ENCODE data around the gene TMF1.

The TMF1 gene

DNA sequence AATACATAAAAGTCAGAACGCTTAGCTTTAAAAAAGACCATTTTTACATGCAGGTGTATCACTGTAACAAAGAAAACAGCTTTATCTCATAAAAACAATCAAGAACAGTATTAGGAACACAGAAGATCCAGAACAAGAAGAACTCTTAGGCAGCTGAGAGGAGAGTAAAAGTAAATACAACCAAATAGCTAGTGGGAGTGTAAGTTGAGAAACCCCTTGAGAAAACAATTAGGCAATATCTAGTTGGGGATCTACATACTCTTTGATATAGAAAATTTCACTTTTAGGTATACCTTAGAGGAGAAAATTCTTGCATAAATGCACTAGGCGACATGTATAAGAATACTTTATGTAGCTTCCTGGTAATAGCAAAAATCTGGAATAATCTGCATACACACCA, 7.5 kb downstream of the TMF1 start:
- TF ChIP-seq MYC (IDR thresholded peaks at IDR 0.05; ENCODE audit: low read depth, low read length): no peak
- no peak for TF ChIP-seq POLR2A (IDR thresholded peaks at IDR 0.05; ENCODE audit: extremely low read depth, insufficient read length)
- TF ChIP-seq MAX (IDR thresholded peaks at IDR 0.05; ENCODE audit: low read depth, low read length): no peak
- no peak for TF ChIP-seq CTCF (IDR thresholded peaks at IDR 0.05; ENCODE audit: low read depth, low read length)
- no peak overlapping the region for H3K4me3 ChIP-seq (ENCODE audit: low read depth, low read length)
- DNase-seq (ENCODE audit: low read depth): peak; percentile 21

DNA sequence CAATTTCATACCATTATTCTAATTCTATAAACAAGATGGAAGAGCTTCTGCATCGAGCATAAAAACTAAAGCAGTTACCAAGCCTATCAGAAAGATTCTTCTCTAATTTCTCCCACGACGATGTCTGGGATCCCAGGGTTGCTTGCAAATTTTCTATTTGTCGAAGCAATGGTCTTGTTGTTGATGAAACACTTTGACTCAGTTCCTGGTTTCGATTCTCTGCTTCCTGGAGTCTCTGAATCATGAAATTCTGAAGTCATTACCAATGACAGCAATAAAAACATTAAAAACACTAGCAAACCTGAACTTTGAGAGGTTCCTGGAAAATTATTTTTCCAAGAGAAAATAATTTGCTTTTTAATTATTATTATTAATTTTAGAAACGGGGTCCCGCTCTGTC, 18.7 kb downstream of the TMF1 start:
- no peak for DNase-seq (ENCODE audit: low read depth)

DNA sequence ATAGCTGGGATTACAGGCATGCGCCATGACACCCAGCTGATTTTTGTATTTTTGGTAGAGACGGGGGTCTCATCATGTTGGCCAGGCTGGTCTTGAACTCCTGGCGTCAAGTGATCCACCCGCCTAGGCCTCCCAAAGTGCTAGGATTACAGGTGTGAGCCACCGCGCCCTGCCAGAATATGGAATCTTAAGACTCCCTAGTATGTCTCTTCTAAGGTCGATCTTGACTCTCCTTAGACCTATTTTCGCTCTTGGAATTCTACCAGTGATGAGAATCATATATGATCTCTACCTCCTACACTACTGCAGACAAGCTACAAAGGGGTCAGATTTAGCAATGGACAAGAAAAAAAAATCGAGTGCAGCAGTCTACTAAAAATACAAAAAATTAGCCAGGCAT, 19.4 kb downstream of the TMF1 start:
- H3K4me3 ChIP-seq (ENCODE audit: low read depth, low read length): no peak overlapping the region
- TF ChIP-seq CTCF (IDR thresholded peaks at IDR 0.05; ENCODE audit: low read depth, low read length) (no peak), MYC (IDR thresholded peaks at IDR 0.05; ENCODE audit: low read depth, low read length) (no peak), POLR2A (IDR thresholded peaks at IDR 0.05; ENCODE audit: extremely low read depth, insufficient read length) (no peak), MAX (IDR thresholded peaks at IDR 0.05; ENCODE audit: low read depth, low read length) (no peak)
- no peak for DNase-seq (ENCODE audit: low read depth)

More for the DNA sequence above, 18.7 kb downstream of the TMF1 start:
- H3K4me3 ChIP-seq (ENCODE audit: low read depth, low read length): no peak overlapping the region
- TF ChIP-seq POLR2A (IDR thresholded peaks at IDR 0.05; ENCODE audit: extremely low read depth, insufficient read length) (no peak), CTCF (IDR thresholded peaks at IDR 0.05; ENCODE audit: low read depth, low read length) (no peak), MYC (IDR thresholded peaks at IDR 0.05; ENCODE audit: low read depth, low read length) (no peak), MAX (IDR thresholded peaks at IDR 0.05; ENCODE audit: low read depth, low read length) (no peak)

DNA sequence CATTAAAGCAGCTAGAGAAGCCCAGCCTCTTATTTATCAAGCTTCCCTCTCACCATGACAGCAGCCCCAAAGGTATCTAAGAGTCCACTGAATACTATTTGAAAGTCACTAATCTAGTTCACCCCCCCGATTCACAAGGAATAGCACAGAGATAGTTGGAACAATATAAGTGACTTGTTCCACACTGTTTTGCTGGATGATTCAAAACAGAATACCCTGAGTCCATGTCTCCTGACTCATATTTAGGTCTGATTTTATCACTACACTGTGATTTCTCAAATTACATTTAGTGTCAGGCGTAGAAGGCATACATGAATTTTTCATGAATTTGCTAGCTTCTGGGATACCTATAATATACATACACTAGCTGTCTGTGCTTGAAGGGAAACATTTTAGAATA, 20.0 kb downstream of the TMF1 start:
- TF ChIP-seq MAX (IDR thresholded peaks at IDR 0.05; ENCODE audit: low read depth, low read length) (no peak), MYC (IDR thresholded peaks at IDR 0.05; ENCODE audit: low read depth, low read length) (no peak), CTCF (IDR thresholded peaks at IDR 0.05; ENCODE audit: low read depth, low read length) (no peak), POLR2A (IDR thresholded peaks at IDR 0.05; ENCODE audit: extremely low read depth, insufficient read length) (no peak)
- no peak overlapping the region for H3K4me3 ChIP-seq (ENCODE audit: low read depth, low read length)
- no peak for DNase-seq (ENCODE audit: low read depth)

DNA sequence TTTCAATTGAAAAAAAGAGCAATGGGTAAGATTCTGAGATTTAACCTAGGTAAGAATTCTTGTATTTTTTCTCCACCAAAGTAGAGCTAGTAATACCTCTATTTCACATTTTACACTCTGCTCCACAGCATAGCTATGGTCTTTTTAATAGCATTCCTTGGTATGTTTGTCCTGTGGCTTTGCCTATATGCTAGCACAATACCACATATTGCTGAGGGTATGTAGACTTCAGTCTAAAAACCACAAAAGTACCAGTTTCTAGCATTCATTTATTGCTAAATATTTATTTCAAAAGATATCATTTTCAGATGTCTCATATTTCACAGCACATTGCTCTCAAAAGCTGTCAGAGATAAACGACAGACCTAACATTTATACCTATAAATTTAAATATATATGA, 20.5 kb downstream of the TMF1 start:
- no peak overlapping the region for H3K4me3 ChIP-seq (ENCODE audit: low read depth, low read length)
- TF ChIP-seq POLR2A (IDR thresholded peaks at IDR 0.05; ENCODE audit: extremely low read depth, insufficient read length) (no peak), MAX (IDR thresholded peaks at IDR 0.05; ENCODE audit: low read depth, low read length) (no peak), MYC (IDR thresholded peaks at IDR 0.05; ENCODE audit: low read depth, low read length) (no peak), CTCF (IDR thresholded peaks at IDR 0.05; ENCODE audit: low read depth, low read length) (no peak)

DNA sequence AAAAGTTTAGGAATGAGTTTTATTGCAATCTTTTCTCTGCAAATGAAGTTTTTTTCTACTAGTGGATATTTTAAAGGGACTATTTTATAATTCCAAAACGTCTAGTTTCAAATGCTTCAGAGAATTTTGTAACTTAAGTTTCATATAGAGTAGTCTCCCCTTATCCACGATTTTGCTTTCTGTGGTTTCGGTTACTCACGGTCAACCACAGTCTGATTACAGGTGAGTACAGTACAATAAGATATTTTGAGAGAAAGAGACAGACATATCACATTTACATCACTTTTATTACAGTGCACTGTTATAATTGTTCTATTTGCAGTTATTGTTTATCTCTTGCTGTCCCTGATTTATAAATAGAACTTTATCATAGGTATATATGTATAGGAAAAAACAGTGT, 31.3 kb downstream of the TMF1 start:
- no peak for TF ChIP-seq CTCF (IDR thresholded peaks at IDR 0.05; ENCODE audit: low read depth, low read length)
- no peak for TF ChIP-seq MYC (IDR thresholded peaks at IDR 0.05; ENCODE audit: low read depth, low read length)
- TF ChIP-seq MAX (IDR thresholded peaks at IDR 0.05; ENCODE audit: low read depth, low read length): no peak
- no peak for TF ChIP-seq POLR2A (IDR thresholded peaks at IDR 0.05; ENCODE audit: extremely low read depth, insufficient read length)
- no peak for DNase-seq (ENCODE audit: low read depth)

More for the DNA sequence above, 20.5 kb downstream of the TMF1 start:
- no peak for DNase-seq (ENCODE audit: low read depth)

More for the DNA sequence above, 31.3 kb downstream of the TMF1 start:
- no peak overlapping the region for H3K4me3 ChIP-seq (ENCODE audit: low read depth, low read length)
